ENCODE data around the gene ZBTB17.
"Not testable (repeated sequence)": the region's sequence is repeated elsewhere in the genome, so short reads cannot be mapped to it uniquely, and the experiment has no call there.

The ZBTB17 gene

DNA sequence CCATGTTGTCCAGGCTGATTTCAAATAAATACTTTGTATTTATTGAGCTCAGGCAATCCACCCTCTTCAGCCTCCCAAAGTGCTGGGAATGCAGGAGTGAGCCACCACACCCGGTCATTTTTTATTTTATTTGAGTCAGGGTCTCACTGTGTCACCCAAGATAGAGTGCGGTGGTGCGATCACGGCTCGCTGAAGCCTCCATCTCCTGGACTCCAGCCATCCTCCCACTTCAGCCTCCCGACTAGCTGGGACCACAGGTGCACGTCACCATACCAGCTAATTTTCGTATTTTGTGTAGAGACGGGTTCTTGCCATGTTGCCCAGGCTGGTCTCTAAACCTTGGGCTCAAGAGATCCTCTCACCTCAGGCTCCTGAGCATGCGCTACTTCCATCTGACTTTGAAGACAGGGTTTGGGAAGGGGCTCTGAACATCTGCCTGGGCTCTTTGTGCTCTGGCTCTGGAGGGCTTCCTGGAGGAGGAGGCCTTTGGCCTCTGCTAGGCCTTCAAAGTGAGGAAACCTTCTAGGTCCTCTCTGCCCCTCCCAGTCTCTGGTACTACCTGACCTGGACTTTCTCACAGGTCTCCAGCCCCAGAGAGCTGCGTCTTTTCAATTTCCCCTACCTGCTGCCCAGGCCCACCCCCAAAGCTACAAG, 36.2 kb upstream of the ZBTB17 start:
- DNase-seq (ENCODE audit: low spot score), result no peak

DNA sequence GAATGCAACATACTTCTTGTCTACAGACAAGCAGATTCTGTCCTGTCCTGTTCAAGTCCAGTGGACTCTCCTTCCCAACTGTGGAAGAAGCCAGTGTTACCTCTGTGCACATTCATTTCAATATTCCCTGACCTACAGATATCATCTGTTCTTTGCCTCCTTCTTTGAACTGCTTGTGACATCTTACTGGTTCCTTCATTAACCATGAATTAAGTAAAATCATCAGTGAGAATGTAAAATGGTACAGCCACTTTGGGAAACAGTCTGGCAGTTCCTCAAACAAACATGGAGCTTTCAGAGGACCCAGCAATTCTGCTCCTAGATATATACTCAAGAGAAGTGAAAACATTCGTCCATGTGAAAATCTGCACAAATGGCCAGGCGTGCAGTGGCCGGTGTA, 34.9 kb upstream of the ZBTB17 start:
- DNase-seq (ENCODE audit: low spot score), result no peak

DNA sequence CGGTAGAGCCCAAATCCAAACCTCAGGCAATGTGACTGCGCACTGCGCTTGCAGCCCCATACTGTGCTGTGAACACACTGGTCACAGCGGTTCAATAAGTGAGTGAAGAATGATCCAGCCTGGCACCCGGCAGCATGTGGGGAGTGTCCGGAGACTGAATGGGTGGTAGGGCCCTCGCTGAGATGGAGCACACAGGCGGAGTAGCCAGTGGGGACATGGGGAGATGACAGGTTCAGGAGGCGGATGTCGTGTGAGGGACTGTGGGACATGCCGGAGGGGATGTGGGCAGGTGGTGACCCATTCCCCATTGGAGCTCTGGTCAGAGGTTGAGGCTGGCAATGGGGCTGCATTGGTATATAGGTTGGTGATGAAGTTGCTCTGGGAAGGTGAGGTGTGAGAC, 33.8 kb upstream of the ZBTB17 start:
- no peak for DNase-seq (ENCODE audit: low spot score)

- peak; percentile 62 for DNase-seq (ENCODE audit: low spot score)
These were observed 33.1 kb upstream of the ZBTB17 start for GRCh38 chr1:16009030-16009460.

DNA sequence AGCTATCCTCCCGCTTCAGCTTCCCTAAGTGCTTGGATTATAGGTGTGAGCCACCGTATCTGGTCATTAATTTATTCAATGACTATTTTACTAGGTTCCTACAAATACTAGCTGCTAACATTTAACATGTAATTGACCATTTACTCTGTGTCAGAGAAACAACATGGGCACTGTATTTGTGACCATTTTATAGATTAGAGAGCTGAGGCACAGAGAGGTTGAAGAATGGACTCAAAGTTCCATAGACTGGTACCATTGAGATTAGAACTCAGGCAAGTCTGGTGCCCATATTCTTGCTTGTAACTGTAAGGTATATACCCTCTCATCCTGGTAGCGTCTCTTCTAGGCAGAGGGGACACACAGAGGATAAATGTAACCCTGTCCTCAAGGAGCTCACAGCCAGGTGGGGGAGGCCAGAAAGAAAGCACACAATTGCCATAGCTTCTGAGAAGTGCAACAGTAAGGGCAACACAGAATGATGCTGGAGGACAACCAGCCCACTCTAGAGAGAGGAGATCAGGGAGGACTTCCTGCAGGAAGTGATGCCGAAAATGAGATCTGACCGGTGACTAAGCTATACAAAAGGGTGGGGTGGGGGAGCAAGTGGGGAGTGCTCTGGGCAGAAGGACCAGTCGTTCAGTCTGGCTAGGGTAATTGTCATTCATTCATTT, 31.9 kb upstream of the ZBTB17 start:
- DNase-seq (ENCODE audit: low spot score), result no peak

DNA sequence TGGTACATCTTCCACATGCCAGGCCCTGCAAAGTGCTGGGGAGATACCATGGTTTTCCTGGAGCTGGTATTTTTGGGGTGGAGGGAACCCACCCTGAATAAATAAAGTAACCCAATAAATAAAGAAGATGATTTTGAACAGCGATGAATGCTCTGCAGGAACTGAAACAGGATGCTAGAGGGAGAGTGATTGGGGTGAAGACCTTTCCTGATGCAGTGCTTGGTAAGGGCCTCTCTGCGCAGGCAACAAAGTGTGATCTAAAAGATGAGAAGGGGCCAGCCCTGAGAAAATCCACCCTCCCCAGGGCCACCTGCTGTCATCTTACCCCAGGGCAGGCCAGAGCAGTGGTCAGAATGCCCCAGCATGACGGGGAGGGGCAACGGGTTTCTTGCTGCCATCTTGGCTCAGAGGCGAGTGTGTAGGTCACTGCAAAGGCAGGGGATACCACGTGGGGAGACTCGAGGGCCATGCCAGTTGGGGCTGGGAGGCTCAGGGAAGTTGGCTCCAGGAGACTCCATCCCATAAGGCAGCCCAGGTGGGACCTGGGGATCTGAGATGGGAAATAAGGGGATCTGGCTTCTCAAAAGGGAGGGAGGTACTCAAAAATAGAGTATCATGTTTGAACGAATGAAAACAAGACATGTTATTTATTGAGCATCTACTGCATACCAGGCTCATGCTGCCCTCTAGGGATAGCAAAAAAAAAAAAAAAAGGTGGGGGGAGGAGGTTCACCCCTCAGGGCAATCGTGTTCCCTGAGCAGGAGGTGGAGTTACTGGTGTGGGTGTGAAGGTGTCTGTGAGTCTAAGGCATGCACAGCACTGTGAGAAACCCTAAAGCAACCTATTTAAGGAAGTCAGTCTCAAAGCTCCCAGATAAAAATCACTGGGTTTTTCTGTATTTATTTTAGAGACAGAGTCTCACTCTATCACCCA, 30.9 kb upstream of the ZBTB17 start:
- DNase-seq (ENCODE audit: low spot score), result no peak

DNA sequence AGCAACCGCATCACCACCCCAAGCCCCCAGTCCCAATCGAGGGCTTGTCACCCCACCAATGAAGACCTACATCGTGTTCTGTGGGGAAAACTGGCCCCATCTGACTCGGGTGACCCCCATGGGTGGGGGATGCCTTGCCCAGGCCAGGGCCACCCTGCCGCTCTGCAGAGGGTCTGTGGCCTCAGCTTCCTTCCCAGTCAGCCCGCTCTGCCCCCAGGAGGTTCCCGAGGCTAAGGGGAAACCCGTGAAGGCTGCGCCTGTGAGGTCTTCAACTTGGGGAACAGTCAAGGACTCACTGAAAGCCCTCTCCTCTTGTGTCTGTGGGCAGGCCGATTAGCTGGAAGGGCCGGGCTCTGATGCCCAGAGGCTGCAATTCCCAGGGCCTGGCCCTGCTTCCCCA, 30.1 kb upstream of the ZBTB17 start:
- DNase-seq (ENCODE audit: low spot score), result no peak

GRCh38 chr1:16005597-16005996, 29.7 kb upstream of the ZBTB17 start:
- DNase-seq (ENCODE audit: low spot score), result no peak

- not testable (repeated sequence) for DNase-seq (ENCODE audit: low spot score)
These were observed 25.4 kb upstream of the ZBTB17 start for GRCh38 chr1:16001274-16001673.

GRCh38 chr1:15998929-15999328, 23.0 kb upstream of the ZBTB17 start:
- DNase-seq (ENCODE audit: low spot score), result no peak

DNA sequence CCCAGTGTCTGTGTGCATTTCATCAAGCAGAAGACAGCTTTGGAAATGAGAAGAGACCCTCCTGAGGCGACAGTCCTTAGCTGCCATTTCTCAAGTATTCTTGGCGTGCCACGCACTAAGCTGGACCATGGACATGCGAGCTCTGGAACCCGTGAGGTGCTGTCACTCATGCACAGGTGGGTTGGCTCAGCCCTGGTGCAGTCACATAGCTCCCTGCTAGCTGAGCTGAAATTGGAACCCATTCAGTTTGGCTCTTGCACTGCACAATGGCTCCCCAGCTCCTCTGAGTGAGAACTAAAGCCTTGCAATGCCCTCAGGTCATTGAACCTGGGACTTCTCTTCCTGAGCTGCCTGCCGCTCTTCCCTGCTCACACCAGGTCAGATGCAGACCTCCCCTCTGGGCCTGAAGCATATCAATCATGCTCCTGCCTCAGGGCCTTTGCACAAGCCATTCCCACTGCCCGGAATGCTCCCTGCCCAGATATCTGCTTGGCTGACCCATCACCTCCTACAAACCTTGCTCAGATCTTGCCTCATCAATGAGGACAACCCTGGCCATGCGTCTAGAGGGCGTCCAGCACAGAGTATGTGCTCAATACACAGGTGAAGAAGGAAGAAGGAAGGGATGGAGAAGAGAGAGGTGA, 21.9 kb upstream of the ZBTB17 start:
- no peak for DNase-seq (ENCODE audit: low spot score)

- no peak for DNase-seq (ENCODE audit: low spot score)
These were observed 21.2 kb upstream of the ZBTB17 start for GRCh38 chr1:15997076-15997585.

- DNase-seq (ENCODE audit: low spot score), result peak; percentile 41
These were observed 18.9 kb upstream of the ZBTB17 start for GRCh38 chr1:15994590-15995351.

GRCh38 chr1:15994081-15994480, 18.2 kb upstream of the ZBTB17 start:
- no peak for DNase-seq (ENCODE audit: low spot score)

- DNase-seq (ENCODE audit: low spot score), result no peak
These were observed 17.8 kb upstream of the ZBTB17 start for GRCh38 chr1:15993666-15994065.

DNA sequence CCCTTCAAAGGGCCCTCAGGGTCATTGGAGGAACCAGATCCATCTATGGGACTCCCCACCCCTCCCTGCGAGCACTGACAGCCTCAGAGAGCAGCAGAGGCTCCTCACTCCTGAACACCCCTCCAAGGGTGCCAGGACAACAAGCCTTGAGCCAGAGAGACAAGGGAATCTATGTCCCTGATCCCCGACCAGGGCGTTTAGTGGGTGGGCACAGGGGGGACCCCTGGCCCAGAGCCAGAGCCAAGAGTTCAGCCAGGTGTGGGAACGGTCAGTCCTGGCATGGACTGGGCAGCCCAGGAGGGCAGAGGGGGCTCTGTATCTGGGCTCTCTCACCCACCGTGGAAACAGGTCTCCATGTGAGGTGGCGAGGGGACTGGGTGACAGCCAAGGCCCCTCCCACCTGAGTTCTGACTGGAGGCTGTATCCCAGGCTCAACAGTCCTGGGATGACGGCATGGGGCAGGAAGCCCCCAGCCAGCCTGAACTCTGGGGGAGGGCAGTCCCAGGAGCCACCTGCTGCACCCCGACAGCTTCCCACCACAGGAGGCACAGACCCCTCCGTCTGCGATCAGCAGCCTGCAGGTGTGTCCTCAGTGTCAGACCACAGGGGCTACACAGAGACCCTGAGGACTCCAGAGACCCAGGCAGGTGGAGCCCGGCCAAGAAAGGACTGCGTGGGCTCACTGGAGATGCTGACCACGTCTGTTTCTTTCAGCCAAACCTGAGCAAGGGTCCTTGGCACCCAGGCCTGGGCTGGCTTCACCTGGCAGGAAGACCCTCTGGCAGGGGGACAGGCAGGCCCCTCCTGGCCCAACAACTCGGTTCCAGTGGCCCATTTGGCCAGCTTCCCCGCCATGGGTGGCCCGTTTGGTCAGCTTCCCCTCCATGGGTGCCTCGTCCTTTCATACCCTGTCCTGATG, 16.9 kb upstream of the ZBTB17 start:
- no peak for DNase-seq (ENCODE audit: low spot score)

- DNase-seq (ENCODE audit: low spot score), result no peak
These were observed 16.3 kb upstream of the ZBTB17 start for GRCh38 chr1:15992187-15992553.

- no peak for DNase-seq (ENCODE audit: low spot score)
These were observed 15.7 kb upstream of the ZBTB17 start for GRCh38 chr1:15991427-15992186.

DNA sequence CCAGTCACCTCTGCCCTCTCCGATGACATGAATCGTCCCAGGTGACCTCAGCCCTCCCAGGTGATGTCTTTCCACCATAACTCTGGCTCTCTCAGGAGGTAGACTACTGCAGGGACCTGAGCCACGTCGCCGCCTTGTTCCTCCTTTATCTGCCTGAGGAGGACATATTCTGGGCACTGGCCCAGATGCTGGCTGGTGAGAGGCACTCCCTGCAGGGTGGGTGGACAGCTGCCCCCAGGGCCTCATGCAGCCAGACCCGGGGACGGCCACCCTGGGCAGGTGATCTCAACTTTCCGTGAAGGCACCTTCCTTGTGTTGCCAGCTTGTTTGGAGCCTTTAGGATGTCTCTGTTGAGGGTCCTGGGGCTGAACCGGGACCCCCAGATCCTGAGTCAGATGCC, 13.9 kb upstream of the ZBTB17 start:
- no peak for DNase-seq (ENCODE audit: low spot score)

Data from SW480 (cell line).